BJ (cell line): ENCODE measurements around the gene IL2RG. TPM values are rescaled to one million over a fixed set of nuclear protein-coding genes. Genes with fewer than 3 reads are reported as not detected.
A peak's percentile ranks its signal among the peaks of the same experiment; 100 is the strongest.

Experiments
- CTCF ChIA-PET: fragments of 350-600 bp; formaldehyde crosslinking; extraction: SDS; loops from one replicate; lab custom pipeline; 2021; ENCODE audit warnings: antibody characterized with exemption, inconsistent platforms; lab: Yijun Ruan, JAX
- POLR2A ChIA-PET: fragments of 300-600 bp; sonication (Branson Sonifier 250); formaldehyde crosslinking; extraction: SDS; loops from one replicate; lab custom pipeline; 2021; ENCODE audit warnings: antibody characterized with exemption; lab: Charles Lee
- DNase-seq: peaks from one replicate; pipeline ENCODE4 v3.0.0-alpha.2; 2011; ENCODE audit warnings: low read depth
- H3K27me3 ChIP-seq: 2 replicates; pipeline ENCODE4 v1.6.0; 2011; ENCODE audit warnings: low read length; ENCODE audit not compliant: control insufficient read depth, insufficient read depth
- H3K36me3 ChIP-seq: 2 replicates; pipeline ENCODE4 v1.5.1; 2011; ENCODE audit warnings: low read length; ENCODE audit not compliant: control insufficient read depth, insufficient read depth
- H3K4me3 ChIP-seq: 2 replicates; pipeline ENCODE4 v1.5.1; 2011; ENCODE audit warnings: low read depth, mild to moderate bottlenecking, control low read depth, low read length
- CTCF ChIP-seq: IDR thresholded peaks from 2 replicates; pipeline ENCODE4 v1.5.1; 2011; ENCODE audit warnings: low read depth, mild to moderate bottlenecking, control low read depth, inconsistent platforms, low read length, moderate library complexity; ENCODE audit not compliant: insufficient read depth
- polyA plus RNA-seq: library from polyadenylated mRNA; depleted of rRNA; stranded (reverse); fragments of >200 nt; gene quantifications from 2 replicates; pipeline ENCODE4 v1.2.3, GENCODE V29; 2011

The IL2RG gene
- polyA plus RNA-seq, 1 experiment, result 0.13 TPM

- TF ChIP-seq CTCF, result no peak
- ChIA-PET CTCF (no interaction called here), POLR2A (no interaction called here)
- H3K4me3 ChIP-seq, result no peak overlapping the region
- H3K27me3 ChIP-seq, result no peaks in the 10 kb centered on the region
- DNase-seq, result no peak
- H3K36me3 ChIP-seq, result no peaks in the 10 kb centered on the region
Measured at GRCh38 chrX:71154196-71154595, 42.8 kb upstream of the IL2RG start.

GRCh38 chrX:71151366-71151765, 40.0 kb upstream of the IL2RG start:
- CTCF ChIA-PET, result no interaction called here
- no peak for DNase-seq
- no peak overlapping the region for H3K4me3 ChIP-seq
- H3K27me3 ChIP-seq, result no peaks in the 10 kb centered on the region
- TF ChIP-seq CTCF, result no peak
- no peaks in the 10 kb centered on the region for H3K36me3 ChIP-seq
- POLR2A ChIA-PET, result no interaction called here

GRCh38 chrX:71148278-71148663, 36.9 kb upstream of the IL2RG start:
- DNase-seq, result no peak
- ChIA-PET CTCF (interaction anchor here (1.6 kb wide), 1 partner anchor 30 kb away, joined by 3 read pairs; the partner anchor contains the start of gene MED12), POLR2A (no interaction called here)
- Histone ChIP-seq H3K4me3 (no peak overlapping the region), H3K27me3 (no peaks in the 10 kb centered on the region), H3K36me3 (no peaks in the 10 kb centered on the region)
- no peak for TF ChIP-seq CTCF

- CTCF ChIA-PET, result interaction anchor here (1.6 kb wide), 1 partner anchor 30 kb away, joined by 3 read pairs; the partner anchor contains the start of gene MED12
- no peaks in the 10 kb centered on the region for H3K27me3 ChIP-seq
- no peaks in the 10 kb centered on the region for H3K36me3 ChIP-seq
- POLR2A ChIA-PET, result no interaction called here
- DNase-seq, result no peak
- TF ChIP-seq CTCF, result no peak
- no peak overlapping the region for H3K4me3 ChIP-seq
Measured at GRCh38 chrX:71147496-71148277, 36.3 kb upstream of the IL2RG start.

GRCh38 chrX:71144651-71145050, 33.3 kb upstream of the IL2RG start, which contains the start of gene NLGN3:
NLGN3 (plus strand) TSS chrX:71144841; CDS start chrX:71147750, 2,909 bp downstream.
- ChIA-PET CTCF (interaction anchor here (0.9 kb wide), 1 partner anchor 35 kb away, joined by 4 read pairs; no protein-coding TSS in a partner anchor), POLR2A (no interaction called here)

More at GRCh38 chrX:71144651-71145050, 33.3 kb upstream of the IL2RG start, which contains the start of gene NLGN3:
- DNase-seq, result no peak
- Histone ChIP-seq H3K27me3 (no peaks in the 10 kb centered on the region), H3K36me3 (no peaks in the 10 kb centered on the region), H3K4me3 (peak within 1 kb of the TSS; percentile 19)
- no peak for TF ChIP-seq CTCF
